ENCODE results near the gene MTMR12.
A peak's percentile ranks its signal among the peaks of the same experiment; 100 is the strongest.

Gene MTMR12

DNA sequence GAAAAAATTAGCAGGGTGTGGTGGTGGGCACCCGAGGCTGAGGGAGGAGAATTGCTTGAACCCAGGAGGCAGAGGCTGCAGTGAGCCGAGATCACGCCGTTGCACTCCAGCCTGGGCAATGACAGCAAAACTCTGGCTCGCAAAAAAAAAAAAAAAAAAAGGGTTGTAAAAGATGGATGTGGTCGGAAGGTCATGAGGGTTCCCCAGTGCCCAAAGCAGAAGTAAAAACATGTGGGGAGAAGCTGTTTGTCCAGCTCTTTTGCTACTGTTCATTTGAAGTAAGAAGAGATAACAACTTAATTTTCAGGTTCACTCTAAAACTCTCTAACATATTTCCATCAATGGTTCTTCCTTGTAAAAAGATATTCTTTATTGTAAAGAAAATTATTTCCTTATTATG lies 81.5 kb downstream of the MTMR12 start:
- no peak for DNase-seq (ENCODE audit: low read depth)
- no peak overlapping the region for H3K4me3 ChIP-seq (ENCODE audit: control insufficient read depth, low read depth, low read length)
- TF ChIP-seq, protein P1, sequence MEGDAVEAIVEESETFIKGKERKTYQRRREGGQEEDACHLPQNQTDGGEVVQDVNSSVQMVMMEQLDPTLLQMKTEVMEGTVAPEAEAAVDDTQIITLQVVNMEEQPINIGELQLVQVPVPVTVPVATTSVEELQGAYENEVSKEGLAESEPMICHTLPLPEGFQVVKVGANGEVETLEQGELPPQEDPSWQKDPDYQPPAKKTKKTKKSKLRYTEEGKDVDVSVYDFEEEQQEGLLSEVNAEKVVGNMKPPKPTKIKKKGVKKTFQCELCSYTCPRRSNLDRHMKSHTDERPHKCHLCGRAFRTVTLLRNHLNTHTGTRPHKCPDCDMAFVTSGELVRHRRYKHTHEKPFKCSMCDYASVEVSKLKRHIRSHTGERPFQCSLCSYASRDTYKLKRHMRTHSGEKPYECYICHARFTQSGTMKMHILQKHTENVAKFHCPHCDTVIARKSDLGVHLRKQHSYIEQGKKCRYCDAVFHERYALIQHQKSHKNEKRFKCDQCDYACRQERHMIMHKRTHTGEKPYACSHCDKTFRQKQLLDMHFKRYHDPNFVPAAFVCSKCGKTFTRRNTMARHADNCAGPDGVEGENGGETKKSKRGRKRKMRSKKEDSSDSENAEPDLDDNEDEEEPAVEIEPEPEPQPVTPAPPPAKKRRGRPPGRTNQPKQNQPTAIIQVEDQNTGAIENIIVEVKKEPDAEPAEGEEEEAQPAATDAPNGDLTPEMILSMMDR (conservative IDR thresholded peaks at IDR 0.05; ENCODE audit: control insufficient read depth, insufficient read depth, low read depth, low read length) = no peak

DNA sequence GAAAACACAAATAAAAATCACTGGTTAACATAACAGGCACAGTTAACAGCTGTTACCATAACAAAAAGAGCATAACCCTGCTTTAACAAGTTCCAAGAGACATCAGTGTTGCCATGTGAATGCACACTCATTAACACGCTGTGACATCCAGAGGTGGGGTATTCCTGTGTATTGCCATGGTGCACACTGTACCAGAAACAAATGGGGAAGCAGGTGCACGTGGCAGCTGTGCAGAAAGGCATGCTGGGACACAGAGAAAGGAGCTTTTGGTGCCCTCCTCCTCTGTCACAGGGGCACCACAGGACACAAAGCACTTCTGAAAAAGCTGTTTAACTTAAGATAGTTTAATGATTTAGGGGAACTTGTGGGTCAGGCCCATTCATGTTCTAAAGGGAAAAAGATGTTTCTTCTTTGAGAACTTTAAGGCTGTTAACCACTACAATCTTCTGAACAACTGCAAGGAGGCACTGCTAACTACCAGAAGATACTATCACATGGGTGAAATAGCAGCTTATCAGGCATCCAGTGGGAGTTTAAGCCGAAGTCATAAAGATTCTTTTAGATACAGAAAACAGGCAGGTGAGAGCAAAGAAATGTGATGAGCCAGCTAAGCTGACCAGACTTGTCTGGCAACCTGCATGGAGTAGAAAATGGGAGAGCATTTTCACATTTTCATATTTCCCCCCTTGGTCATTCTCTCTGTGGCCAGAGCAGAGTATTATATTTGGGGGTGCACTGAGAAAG lies 82.2 kb downstream of the MTMR12 start:
- TF ChIP-seq, protein P1 (conservative IDR thresholded peaks at IDR 0.05; ENCODE audit: control insufficient read depth, insufficient read depth, low read depth, low read length) = no peak
- H3K4me3 ChIP-seq (ENCODE audit: control insufficient read depth, low read depth, low read length) = no peak overlapping the region
- no peak for DNase-seq (ENCODE audit: low read depth)

DNA sequence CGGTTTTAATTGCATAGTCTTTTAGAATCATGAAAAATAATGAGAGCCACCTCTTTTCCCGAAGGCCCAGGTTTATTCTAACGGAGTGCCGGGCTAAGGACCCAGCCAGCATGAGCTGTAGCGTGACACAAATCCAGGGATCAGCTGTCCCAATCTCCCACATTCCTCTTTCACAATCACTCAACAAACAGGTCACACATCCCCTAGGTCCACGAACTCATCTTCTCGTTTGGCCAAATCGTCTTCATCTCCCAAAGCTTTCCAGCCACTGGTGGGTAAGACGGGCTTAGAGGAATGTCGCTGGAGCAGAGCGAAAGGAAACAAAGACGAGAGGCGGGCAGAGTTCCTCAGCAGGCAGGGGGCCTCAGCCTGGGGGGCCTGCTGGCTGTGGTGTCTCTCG lies 83.2 kb downstream of the MTMR12 start:
- H3K4me3 ChIP-seq (ENCODE audit: control insufficient read depth, low read depth, low read length) = no peak overlapping the region
- TF ChIP-seq, protein P1 (conservative IDR thresholded peaks at IDR 0.05; ENCODE audit: control insufficient read depth, insufficient read depth, low read depth, low read length) = no peak
- no peak for DNase-seq (ENCODE audit: low read depth)

DNA sequence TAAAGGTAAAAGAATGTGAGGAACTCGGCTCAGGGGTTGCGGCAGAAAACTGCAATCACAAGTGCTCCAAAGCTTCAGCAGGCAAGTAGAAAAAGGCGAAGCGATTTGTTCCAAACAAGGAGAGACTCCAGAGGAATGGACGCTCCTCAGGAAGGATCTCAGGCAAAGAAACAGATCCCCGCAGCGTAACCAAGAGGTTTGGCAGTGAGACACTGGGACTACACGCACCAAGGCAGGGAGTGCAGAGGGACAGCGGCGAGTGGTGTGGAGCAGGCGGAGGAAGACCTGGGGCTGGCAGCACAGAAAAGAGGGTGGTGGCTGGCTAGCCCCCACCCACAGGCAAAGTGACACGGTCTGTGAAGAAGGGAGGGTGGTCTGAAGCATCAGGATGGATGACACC lies 83.9 kb downstream of the MTMR12 start:
- H3K4me3 ChIP-seq (ENCODE audit: control insufficient read depth, low read depth, low read length) = no peak overlapping the region
- TF ChIP-seq, protein P1 (conservative IDR thresholded peaks at IDR 0.05; ENCODE audit: control insufficient read depth, insufficient read depth, low read depth, low read length) = no peak
- DNase-seq (ENCODE audit: low read depth) = no peak

DNA sequence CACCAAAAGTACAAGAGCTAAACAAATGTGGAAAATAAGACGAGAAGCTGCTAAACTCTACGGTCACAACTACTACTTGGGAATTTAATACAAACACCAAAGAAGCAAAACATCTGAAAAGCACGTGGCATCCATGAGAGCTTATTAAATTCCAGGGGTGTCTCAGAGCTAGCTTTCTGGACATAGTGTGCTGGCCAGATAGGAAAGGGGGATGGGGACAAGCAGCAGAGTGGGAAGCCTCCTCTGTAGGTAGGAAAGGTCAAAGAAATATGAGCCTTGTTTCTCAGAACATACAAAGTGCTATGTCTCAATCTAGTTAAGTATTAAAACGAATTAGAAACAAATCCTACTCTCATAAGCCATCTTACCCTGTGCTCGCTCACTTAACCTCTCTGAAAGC lies 87.3 kb downstream of the MTMR12 start:
- no peak overlapping the region for H3K4me3 ChIP-seq (ENCODE audit: control insufficient read depth, low read depth, low read length)
- peak; percentile 89 for DNase-seq (ENCODE audit: low read depth)
- TF ChIP-seq, protein P1 (conservative IDR thresholded peaks at IDR 0.05; ENCODE audit: control insufficient read depth, insufficient read depth, low read depth, low read length) = no peak

DNA sequence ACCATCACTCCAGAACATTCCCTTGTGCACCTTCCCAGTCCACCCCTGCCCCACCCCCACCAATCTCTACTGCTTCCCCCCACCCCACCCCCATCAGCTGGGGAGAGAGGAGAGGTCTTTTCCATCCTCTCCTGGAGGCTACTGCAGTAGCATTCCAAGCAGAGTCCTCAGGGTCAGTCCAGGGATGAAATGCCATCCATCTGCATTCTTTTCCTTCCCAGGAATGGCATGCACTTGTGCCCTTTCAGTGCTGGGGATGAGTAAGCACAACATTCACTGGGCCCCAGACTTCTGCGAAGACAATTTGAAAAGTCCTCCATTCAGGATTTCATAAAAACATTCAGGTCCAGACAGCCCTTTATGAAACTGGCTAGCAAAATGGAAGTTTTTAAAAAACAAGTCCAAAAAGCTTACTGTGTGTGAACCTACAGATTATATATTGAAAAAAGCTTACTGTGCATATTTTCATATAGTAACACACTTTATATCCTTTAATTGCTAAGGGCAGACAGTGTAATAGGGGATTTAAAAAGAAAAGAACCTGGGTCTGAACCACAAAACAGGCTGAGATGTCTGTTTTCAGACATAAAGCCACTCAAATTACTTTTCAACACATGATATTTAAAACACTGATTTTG lies 88.6 kb downstream of the MTMR12 start:
- DNase-seq (ENCODE audit: low read depth) = peak; percentile 52

More for the DNA sequence above, 88.6 kb downstream of the MTMR12 start:
- TF ChIP-seq, protein P1 (conservative IDR thresholded peaks at IDR 0.05; ENCODE audit: control insufficient read depth, insufficient read depth, low read depth, low read length) = no peak
- H3K4me3 ChIP-seq (ENCODE audit: control insufficient read depth, low read depth, low read length) = no peak overlapping the region

All from fibroblast of mammary gland (primary cell).